CD4-positive, alpha-beta T cell treated with Interleukin-6 at 100 ng/mL for 8 hours (primary cell): Measurements from ENCODE around the gene BLM.
"Not testable (repeated sequence)": the region's sequence is repeated elsewhere in the genome, so short reads cannot be mapped to it uniquely, and the experiment has no call there.

Experiments used
- DNase-seq: peaks from one replicate; pipeline ENCODE4 v3.0.0-alpha.2; 2020; ENCODE audit warnings: mixed read lengths, low spot score

BLM gene

DNA sequence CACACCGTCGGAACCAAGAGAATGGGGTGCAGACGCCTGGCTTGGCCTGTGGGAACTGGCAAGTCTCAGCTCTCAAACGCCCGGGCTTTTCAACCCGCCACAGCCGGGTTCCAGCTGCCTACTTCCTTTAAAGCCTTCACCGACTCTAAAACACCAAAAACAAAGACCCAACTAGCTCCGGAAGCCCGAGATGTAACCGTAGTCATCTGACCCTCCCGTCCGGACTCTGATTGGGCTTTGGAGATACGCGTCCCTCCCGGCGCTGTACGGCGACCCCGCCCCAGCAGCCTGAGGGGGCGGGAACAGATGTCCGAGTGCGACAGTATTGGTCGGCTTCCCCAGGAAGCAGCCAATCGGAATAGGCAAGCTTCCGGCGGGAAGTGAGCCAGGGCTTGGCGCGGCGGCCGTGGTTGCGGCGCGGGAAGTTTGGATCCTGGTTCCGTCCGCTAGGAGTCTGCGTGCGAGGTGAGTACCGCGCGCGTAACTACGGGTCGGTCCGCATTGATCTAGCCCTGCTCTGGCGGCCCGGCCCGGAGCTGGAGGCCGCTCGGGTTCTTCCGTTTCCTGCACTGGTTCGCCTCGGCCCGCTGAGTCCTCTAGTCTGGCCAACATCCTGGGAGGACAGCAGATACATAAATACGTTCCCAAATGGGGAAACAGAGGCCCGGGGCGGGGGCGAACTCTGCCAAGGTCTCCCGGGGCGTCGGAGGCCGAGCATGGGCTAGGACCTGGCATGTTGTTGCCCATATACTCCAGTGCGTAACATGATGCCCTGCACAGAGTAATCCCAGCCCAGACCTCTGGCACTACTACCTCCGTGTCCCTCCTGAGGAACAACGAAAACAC, at the start of gene BLM:
Gene BLM, plus strand, starts transcription at position 371 of the 846 bp plus-strand sequence. CDS start 30,047 bp downstream, outside the sequence.
- peak; percentile 97 for DNase-seq

DNA sequence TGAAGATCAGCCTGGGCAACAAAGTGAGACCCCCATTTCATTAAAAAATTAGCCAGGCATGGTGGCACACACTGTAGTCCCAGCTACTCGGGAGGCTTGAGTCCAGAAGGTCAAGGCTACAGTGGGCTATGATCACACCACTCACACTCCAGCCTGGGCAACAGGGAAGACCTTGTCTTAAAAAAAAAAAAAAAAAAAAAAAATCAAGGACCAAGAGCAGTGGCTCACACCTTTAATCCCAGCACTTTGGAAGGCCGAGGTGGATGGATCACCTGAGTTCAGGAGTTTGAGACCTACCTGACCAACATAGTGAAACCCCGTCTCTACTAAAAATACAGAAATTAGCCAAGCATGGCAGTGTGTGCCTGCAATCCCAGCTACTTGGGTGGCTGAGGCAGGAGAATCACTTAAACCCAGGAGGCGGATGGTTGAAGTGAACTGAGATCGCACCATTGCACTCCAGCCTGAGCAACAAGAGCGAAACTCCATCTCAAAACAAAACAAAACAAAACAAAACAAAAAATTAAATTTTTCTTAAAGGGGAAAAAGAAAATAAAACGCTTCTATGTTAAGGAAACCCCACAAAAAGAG, 49.3 kb upstream of the BLM start:
- not testable (repeated sequence) for DNase-seq

DNA sequence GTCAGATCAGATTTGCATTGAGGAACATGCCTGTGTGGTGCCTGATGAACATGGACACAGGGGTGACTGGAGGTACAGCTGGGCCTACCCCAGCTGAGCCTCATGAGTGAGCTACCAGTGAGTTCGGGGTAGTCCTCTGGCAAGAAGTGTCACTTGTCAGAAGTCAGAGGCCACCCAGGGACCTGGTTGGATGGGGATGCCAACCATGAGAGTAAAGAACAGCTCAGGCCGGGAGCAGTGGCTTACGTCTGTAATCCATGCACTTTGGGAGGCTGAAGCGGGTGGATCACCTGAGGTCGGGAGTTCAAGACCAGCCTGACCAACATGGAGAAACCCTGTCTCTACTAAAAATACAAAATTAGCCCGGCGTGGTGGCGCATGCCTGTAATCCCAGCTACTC, 46.5 kb upstream of the BLM start:
- not testable (repeated sequence) for DNase-seq

DNA sequence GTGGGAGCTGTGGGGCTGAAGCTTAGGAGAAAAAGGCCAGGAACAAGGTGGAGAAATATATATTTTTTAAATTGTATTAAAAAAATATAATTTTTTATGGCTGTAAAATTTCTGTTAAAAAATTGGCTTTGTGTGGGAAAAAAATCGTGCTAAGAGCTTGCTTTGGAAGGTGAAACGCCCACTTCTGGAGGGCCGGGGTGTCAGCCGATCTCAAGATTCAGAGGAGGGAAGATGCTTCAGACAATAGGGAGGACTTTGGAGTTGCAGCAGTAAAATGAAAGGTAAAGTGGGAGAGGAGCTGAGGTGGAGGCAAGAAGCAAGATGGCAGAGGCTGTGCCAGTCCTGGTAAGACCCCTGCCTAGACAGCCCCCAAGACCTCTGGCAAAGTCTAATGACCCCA, 45.9 kb upstream of the BLM start:
- no peak for DNase-seq

DNA sequence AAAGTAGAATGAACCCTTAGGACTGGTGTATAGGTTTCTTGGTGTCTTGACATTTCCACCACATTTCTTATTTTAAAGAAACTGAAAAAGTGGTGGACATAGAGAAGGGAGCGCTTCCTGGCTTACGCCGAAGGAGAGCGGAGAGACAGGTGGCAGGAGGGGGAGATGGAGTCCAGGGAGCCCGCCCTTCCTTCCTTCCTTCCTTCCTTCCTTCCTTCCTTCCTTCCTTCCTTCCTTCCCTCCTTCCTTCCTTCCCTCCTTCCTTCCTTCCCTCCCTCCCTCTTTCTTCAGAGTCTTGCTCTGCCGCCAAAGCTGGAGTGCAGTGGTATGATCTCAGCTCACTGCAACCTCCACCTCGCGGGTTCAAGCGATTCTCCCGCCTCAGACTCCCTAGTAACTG, 43.8 kb upstream of the BLM start:
- DNase-seq: not testable (repeated sequence)

DNA sequence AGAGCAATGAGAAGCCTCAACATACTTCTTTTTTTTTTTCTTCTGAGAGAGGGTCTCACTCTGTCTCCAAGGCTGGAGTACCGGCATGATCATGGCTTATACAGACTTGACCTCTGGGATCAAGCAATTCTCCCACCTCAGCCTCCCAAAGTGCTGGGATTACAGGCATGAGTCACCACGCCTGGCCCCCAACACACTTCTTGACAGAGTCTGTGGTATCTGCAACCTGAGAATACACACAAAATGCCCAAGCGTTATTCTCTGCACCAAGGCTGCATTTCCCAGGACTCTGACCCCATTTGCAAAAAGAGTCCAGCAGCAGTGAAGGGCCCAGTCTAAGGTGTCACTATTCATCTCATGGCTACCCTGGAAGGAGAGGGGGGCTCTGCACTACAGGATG, 42.7 kb upstream of the BLM start:
- DNase-seq: no peak

GRCh38 chr15:90675464-90675863, 41.7 kb upstream of the BLM start:
- DNase-seq: no peak

GRCh38 chr15:90677807-90678790, 39.0 kb upstream of the BLM start:
- peak; percentile 58 for DNase-seq

DNA sequence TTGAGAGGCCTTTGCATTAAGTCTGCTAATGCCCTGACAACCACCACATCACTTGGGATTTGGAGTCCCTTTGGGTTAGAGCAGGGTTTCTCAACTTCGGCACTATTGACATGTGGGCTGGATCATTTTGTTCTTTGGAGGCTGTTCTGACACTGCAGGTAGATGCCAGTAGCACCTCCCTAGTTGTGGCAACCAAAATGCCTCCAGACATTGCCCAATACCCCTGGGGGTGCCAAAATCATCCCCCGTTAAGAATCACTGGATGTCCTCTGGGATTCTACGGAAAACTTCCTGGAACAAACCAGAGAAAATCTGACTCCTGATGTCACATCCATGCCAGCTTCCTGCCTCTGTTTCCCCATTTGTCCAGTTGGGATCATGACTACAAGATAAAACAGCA, 37.2 kb upstream of the BLM start:
- DNase-seq: no peak

GRCh38 chr15:90680371-90680935, 36.7 kb upstream of the BLM start:
- DNase-seq: no peak

GRCh38 chr15:90681056-90681455, 36.1 kb upstream of the BLM start:
- no peak for DNase-seq

- DNase-seq: no peak
These were observed 35.7 kb upstream of the BLM start for GRCh38 chr15:90681480-90681879.

DNA sequence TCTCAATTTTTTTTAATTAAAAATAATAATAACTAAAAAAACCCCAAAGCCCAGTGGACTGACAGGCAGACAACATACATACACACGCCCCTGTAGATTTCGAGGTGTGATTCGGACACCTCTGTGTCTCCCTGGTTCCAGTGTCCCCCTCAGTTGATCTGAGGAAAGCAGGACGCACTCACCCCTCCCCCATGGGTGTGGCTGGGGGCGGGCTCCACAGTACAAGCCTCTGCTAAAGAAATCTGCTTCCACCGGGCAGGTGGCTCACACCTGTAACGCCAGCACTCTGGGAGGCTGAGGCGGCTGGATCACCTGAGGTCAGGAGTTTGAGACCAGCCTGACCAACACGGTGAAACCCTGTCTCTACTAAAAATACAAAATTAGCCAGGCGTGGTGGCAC, 33.8 kb upstream of the BLM start:
- no peak for DNase-seq

DNA sequence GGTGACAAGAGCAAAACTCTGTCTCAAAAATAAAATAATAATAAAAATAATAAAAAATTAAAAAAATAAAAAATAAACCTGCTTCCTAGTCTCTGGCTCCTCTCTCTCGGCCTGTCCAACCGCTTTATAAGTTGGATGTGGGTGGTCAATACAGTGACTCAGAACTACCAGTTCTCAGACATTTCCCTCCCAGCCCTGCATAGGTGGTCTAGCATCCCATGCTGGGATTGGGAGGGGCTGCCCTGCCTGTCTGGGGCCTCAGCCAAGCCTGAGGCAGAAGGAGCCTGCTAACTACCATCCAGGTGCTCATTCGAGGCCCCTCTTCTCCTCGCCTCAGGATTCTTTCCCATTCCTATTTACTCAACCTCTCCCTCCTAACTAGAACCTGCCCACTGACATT, 33.3 kb upstream of the BLM start:
- no peak for DNase-seq

DNA sequence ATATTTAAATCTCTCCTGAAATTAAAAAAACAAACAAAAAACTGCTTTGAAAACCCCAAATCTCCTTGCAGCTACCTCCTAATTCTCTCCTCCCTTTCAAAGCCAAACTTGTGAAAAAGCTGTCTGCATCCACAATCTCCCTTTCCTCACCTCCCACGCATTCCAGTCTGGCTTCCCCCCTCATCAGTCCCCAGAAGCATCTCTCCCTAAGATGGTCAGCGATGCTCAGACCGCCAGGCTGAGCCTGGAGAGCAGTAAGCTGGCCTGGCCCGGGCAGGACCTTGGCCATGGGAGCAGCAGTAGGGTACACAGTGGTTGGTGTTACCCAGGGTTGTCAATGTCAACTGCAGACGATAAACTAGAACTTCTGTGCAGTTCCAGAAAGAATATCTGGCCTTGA, 32.9 kb upstream of the BLM start:
- no peak for DNase-seq

DNA sequence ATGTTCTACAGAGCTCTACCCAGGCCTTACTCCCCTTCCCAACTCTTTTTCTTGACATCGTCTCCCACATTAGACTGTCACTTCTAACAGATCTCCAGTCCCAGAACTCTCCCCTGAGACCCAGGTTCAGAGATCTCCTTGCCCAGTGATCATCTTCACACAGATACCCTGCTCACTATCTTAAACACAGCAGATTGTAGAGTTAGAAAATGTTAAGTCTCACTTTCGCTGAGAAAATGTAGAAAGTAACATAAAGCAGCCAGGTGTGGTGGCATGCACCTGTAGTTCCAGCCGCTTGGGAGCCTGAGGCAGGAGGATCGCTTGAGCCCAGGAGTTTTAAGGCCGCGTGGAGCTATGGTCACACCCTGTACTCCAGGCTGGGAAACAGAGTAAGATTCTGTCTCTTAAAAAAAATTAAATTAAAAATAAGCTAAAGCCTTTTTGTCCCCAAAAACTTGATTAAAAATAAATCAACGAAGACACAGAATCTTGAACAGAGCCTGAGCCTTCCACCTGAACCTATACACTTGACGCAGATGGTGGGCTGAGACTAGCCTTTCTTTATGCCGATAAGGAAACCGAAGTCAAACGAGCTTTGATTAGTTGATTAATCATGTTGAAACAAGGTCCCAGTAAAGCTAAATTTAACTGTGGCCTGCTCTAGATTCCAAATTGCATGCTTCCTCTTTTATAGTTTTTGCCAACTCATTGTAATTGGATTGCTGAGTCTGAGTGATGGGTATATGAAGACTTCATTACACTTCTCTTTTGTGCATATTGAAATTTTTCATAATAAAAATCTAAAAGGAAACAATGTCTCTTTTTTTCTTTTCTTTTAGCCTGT, 31.3 kb upstream of the BLM start:
- no peak for DNase-seq

DNA sequence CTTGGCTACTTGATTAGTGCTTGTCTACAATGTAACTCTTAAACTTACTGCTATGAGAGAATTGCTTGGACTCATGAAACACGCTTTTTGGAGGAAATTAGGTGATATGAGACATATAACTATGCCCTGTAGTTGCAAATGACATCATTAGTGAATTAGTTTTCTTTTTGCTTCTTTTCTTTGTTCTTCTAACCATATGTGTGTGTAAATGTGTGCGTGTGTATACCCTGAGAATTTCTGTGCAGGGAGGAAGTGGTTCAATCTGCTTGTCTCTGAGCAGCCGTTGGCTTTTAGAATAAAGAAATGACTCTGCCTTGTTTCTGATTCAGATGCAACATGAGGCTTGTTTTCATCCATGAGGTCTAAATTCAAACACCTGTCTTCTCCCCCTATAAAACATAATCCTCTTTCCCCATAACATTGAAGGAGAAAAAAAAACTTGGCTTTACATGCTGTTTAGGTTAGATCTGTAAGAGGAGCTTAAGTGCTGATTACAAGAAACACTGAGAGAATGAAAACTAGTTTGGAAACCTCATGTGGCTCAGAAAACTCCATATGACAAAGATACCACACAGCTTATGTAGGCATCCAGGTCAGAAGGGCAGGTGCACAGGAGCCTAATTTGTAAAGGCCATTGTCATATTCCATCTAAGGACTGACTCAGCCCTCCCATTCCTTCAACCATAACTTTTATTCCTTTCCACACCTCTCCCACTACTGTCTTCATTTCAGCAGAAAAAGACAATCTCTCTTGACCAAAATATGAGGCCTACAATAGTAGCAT, 30.5 kb upstream of the BLM start:
- DNase-seq: peak; percentile 62

DNA sequence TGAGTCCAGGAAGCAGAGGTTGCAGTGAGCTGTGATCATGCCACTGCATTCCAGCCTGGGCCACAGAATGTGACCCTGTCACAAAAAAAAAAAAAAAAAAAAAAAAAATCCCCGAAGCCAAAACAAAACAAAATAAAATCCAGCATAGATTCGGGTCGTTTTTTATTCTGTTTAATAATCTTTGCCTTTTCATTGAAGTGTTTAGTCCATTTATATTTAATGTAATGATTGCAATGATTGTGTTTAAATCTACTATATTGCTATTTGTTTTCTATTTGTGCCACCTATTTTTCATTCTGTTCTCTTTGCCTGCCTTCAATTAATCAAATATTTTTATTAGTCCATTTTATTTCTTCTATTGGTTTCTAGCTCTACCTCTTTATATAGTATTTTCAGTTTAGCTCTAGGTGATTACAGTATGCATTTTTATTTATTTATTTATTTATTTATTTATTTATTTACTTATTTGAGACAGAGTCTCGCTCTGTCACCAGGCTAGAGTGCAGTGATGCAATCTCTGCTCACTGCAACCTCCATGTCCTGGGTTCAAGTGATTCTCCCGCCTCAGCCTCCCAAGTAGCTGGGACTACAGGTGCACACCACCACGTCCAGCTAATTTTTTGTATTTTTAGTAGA, 27.7 kb upstream of the BLM start:
- not testable (repeated sequence) for DNase-seq

GRCh38 chr15:90690585-90690984, 26.6 kb upstream of the BLM start:
- no peak for DNase-seq

DNA sequence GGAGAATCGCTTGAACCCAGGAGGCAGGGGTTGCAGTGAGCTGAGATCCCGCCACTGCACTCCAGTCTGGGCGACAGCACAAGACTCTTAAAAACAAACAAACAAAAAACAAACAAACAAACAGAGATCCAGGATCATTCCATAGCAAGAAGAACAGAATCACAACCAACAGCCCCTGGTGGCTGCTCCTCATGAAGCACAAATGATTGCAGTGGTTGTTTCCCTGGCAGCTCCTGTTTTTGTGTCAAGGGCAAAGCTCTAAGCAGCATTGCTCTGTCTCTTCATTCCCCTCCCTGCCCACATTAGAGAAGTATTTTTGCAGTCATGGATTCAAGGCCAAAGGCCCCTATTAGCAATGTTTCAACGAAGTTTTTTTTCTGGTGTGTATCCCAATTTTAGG, 25.8 kb upstream of the BLM start:
- DNase-seq: no peak
